ENCODE data around the gene CCM2. TPM values are rescaled to one million over a fixed set of nuclear protein-coding genes. Genes with fewer than 3 reads are reported as not detected.

The CCM2 gene
- total and polyA plus RNA-seq, 4 donors: 25.8 to 48.9 (median 41.6) TPM

- Histone ChIP-seq H3K9me3 (ENCODE audit: control insufficient read depth, insufficient read depth, low read length) (no peaks in the 10 kb centered on the region), H3K4me1 (ENCODE audit: control insufficient read depth, insufficient read depth, low read length) (peaks cover 20% of the 10 kb centered on the region), H3K36me3 (ENCODE audit: control insufficient read depth, insufficient read depth, low read length) (peaks cover 82% of the 10 kb centered on the region), H3K4me3 (ENCODE audit: low read depth, low read length) (no peak overlapping the region), H3K27me3 (ENCODE audit: control insufficient read depth, insufficient read depth, low read length) (no peaks in the 10 kb centered on the region), H3K27ac (ENCODE audit: low read depth, low read length) (no peak overlapping the region)
- no peak for DNase-seq (ENCODE audit: low read depth in 4 of 6, low spot score in 6 of 6)
- 95% methylated on average over 29 of the region's 35 CpGs for WGBS (ENCODE audit: insufficient coverage)
Measured at GRCh38 chr7:45075871-45076796, 76.1 kb downstream of the CCM2 start.

GRCh38 chr7:45076946-45077345 lies 76.9 kb downstream of the CCM2 start:
- H3K27me3 ChIP-seq (ENCODE audit: control insufficient read depth, insufficient read depth, low read length): no peaks in the 10 kb centered on the region
- H3K9me3 ChIP-seq (ENCODE audit: control insufficient read depth, insufficient read depth, low read length): no peaks in the 10 kb centered on the region
- peaks cover 24% of the 10 kb centered on the region for H3K4me1 ChIP-seq (ENCODE audit: control insufficient read depth, insufficient read depth, low read length)
- no peak overlapping the region for H3K4me3 ChIP-seq (ENCODE audit: low read depth, low read length)
- DNase-seq (ENCODE audit: low read depth in 4 of 6, low spot score in 6 of 6): no peak
- 90% methylated on average over 4 of the region's 5 CpGs for WGBS (ENCODE audit: insufficient coverage)
- H3K27ac ChIP-seq (ENCODE audit: low read depth, low read length): no peak overlapping the region
- peaks cover 90% of the 10 kb centered on the region for H3K36me3 ChIP-seq (ENCODE audit: control insufficient read depth, insufficient read depth, low read length)

GRCh38 chr7:45077579-45077978 lies 77.6 kb downstream of the CCM2 start:
- Histone ChIP-seq H3K36me3 (ENCODE audit: control insufficient read depth, insufficient read depth, low read length) (peaks cover 92% of the 10 kb centered on the region), H3K4me3 (ENCODE audit: low read depth, low read length) (no peak overlapping the region), H3K27me3 (ENCODE audit: control insufficient read depth, insufficient read depth, low read length) (no peaks in the 10 kb centered on the region), H3K9me3 (ENCODE audit: control insufficient read depth, insufficient read depth, low read length) (no peaks in the 10 kb centered on the region), H3K27ac (ENCODE audit: low read depth, low read length) (no peak overlapping the region), H3K4me1 (ENCODE audit: control insufficient read depth, insufficient read depth, low read length) (peaks cover 30% of the 10 kb centered on the region)
- DNase-seq (ENCODE audit: low read depth in 4 of 6, low spot score in 6 of 6): no peak
- 93% methylated on average over 8 of the region's 9 CpGs for WGBS (ENCODE audit: insufficient coverage)

GRCh38 chr7:45078125-45078681 lies 78.2 kb downstream of the CCM2 start:
- WGBS (ENCODE audit: insufficient coverage): 84% methylated on average over 8 of the region's 8 CpGs

GRCh38 chr7:45080265-45080957 lies 80.4 kb downstream of the CCM2 start:
- peaks cover 34% of the 10 kb centered on the region for H3K4me1 ChIP-seq (ENCODE audit: control insufficient read depth, insufficient read depth, low read length)
- H3K36me3 ChIP-seq (ENCODE audit: control insufficient read depth, insufficient read depth, low read length): peaks cover 86% of the 10 kb centered on the region
- 94% methylated on average over 16 of the region's 17 CpGs for WGBS (ENCODE audit: insufficient coverage)
- H3K4me3 ChIP-seq (ENCODE audit: low read depth, low read length): no peak overlapping the region
- no peak overlapping the region for H3K27ac ChIP-seq (ENCODE audit: low read depth, low read length)
- no peaks in the 10 kb centered on the region for H3K9me3 ChIP-seq (ENCODE audit: control insufficient read depth, insufficient read depth, low read length)
- H3K27me3 ChIP-seq (ENCODE audit: control insufficient read depth, insufficient read depth, low read length): no peaks in the 10 kb centered on the region
- no peak for DNase-seq (ENCODE audit: low read depth in 4 of 6, low spot score in 6 of 6)

More at GRCh38 chr7:45078125-45078681, 78.2 kb downstream of the CCM2 start:
- Histone ChIP-seq H3K4me3 (ENCODE audit: low read depth, low read length) (no peak overlapping the region), H3K27me3 (ENCODE audit: control insufficient read depth, insufficient read depth, low read length) (no peaks in the 10 kb centered on the region), H3K4me1 (ENCODE audit: control insufficient read depth, insufficient read depth, low read length) (peaks cover 31% of the 10 kb centered on the region), H3K27ac (ENCODE audit: low read depth, low read length) (no peak overlapping the region), H3K36me3 (ENCODE audit: control insufficient read depth, insufficient read depth, low read length) (peaks cover 92% of the 10 kb centered on the region), H3K9me3 (ENCODE audit: control insufficient read depth, insufficient read depth, low read length) (no peaks in the 10 kb centered on the region)
- DNase-seq (ENCODE audit: low read depth in 4 of 6, low spot score in 6 of 6): no peak

GRCh38 chr7:45080958-45081669 lies 81.1 kb downstream of the CCM2 start:
- WGBS (ENCODE audit: insufficient coverage): 93% methylated on average over 14 of the region's 14 CpGs
- H3K27ac ChIP-seq (ENCODE audit: low read depth, low read length): no peak overlapping the region
- H3K36me3 ChIP-seq (ENCODE audit: control insufficient read depth, insufficient read depth, low read length): peaks cover 86% of the 10 kb centered on the region

GRCh38 chr7:45081670-45081974 lies 81.6 kb downstream of the CCM2 start:
- peaks cover 45% of the 10 kb centered on the region for H3K4me1 ChIP-seq (ENCODE audit: control insufficient read depth, insufficient read depth, low read length)
- no peak overlapping the region for H3K27ac ChIP-seq (ENCODE audit: low read depth, low read length)
- H3K36me3 ChIP-seq (ENCODE audit: control insufficient read depth, insufficient read depth, low read length): peaks cover 85% of the 10 kb centered on the region
- WGBS (ENCODE audit: insufficient coverage): 96% methylated on average over 9 of the region's 9 CpGs
- no peaks in the 10 kb centered on the region for H3K27me3 ChIP-seq (ENCODE audit: control insufficient read depth, insufficient read depth, low read length)
- no peak for DNase-seq (ENCODE audit: low read depth in 4 of 6, low spot score in 6 of 6)
- no peaks in the 10 kb centered on the region for H3K9me3 ChIP-seq (ENCODE audit: control insufficient read depth, insufficient read depth, low read length)
- H3K4me3 ChIP-seq (ENCODE audit: low read depth, low read length): no peak overlapping the region

More at GRCh38 chr7:45080958-45081669, 81.1 kb downstream of the CCM2 start:
- Histone ChIP-seq H3K27me3 (ENCODE audit: control insufficient read depth, insufficient read depth, low read length) (no peaks in the 10 kb centered on the region), H3K4me3 (ENCODE audit: low read depth, low read length) (no peak overlapping the region), H3K4me1 (ENCODE audit: control insufficient read depth, insufficient read depth, low read length) (peaks cover 41% of the 10 kb centered on the region), H3K9me3 (ENCODE audit: control insufficient read depth, insufficient read depth, low read length) (no peaks in the 10 kb centered on the region)
- no peak for DNase-seq (ENCODE audit: low read depth in 4 of 6, low spot score in 6 of 6)

- DNase-seq (ENCODE audit: low read depth in 4 of 6, low spot score in 6 of 6): no peak
- Histone ChIP-seq H3K4me1 (ENCODE audit: control insufficient read depth, insufficient read depth, low read length) (peaks cover 51% of the 10 kb centered on the region), H3K36me3 (ENCODE audit: control insufficient read depth, insufficient read depth, low read length) (peaks cover 83% of the 10 kb centered on the region), H3K9me3 (ENCODE audit: control insufficient read depth, insufficient read depth, low read length) (no peaks in the 10 kb centered on the region), H3K27ac (ENCODE audit: low read depth, low read length) (no peak overlapping the region), H3K4me3 (ENCODE audit: low read depth, low read length) (no peak overlapping the region), H3K27me3 (ENCODE audit: control insufficient read depth, insufficient read depth, low read length) (no peaks in the 10 kb centered on the region)
- WGBS (ENCODE audit: insufficient coverage): 83% methylated on average over 18 of the region's 18 CpGs
Measured at GRCh38 chr7:45082031-45082830, 82.2 kb downstream of the CCM2 start.
